Activated CD4-positive, CD25-positive, alpha-beta regulatory T cell treated with anti-CD3 and anti-CD28 coated beads, Interleukin-2, amount 50 U/mL, for 16 hours (primary cell): ENCODE data around the gene LAX1.

ENCODE experiments used
- DNase-seq: peaks from one replicate; pipeline ENCODE4 v3.0.0-alpha.2; 2020; ENCODE audit warnings: low read depth, low spot score

Gene LAX1

GRCh38 chr1:203813581-203814341 lies 48.8 kb downstream of the LAX1 start:
- no peak for DNase-seq

GRCh38 chr1:203818399-203818798 lies 53.4 kb downstream of the LAX1 start:
- DNase-seq, result no peak

GRCh38 chr1:203823306-203823705 lies 58.3 kb downstream of the LAX1 start:
- no peak for DNase-seq
